GM12865 (cell line): ENCODE data around the gene RBMS1.

Source experiments
- DNase-seq: peaks from one replicate; pipeline ENCODE4 v3.0.0; 2010; ENCODE audit warnings: low read depth
- H3K4me3 ChIP-seq: 2 replicates; pipeline ENCODE4 v1.5.1; 2011; ENCODE audit warnings: mild to moderate bottlenecking, low read depth, low read length, control low read depth
- TF ChIP-seq, protein P1 (sequence below): IDR thresholded peaks from 2 replicates; pipeline ENCODE4 v1.5.1; 2011; ENCODE audit warnings: low read length, control low read depth, low read depth, inconsistent platforms; ENCODE audit not compliant: insufficient read depth; ENCODE audit errors: missing control alignments

RBMS1 gene

GRCh38 chr2:160513120-160513519, 19.5 kb upstream of the RBMS1 start:
- DNase-seq: no peak
- H3K4me3 ChIP-seq: no peak overlapping the region
- TF ChIP-seq, protein P1, sequence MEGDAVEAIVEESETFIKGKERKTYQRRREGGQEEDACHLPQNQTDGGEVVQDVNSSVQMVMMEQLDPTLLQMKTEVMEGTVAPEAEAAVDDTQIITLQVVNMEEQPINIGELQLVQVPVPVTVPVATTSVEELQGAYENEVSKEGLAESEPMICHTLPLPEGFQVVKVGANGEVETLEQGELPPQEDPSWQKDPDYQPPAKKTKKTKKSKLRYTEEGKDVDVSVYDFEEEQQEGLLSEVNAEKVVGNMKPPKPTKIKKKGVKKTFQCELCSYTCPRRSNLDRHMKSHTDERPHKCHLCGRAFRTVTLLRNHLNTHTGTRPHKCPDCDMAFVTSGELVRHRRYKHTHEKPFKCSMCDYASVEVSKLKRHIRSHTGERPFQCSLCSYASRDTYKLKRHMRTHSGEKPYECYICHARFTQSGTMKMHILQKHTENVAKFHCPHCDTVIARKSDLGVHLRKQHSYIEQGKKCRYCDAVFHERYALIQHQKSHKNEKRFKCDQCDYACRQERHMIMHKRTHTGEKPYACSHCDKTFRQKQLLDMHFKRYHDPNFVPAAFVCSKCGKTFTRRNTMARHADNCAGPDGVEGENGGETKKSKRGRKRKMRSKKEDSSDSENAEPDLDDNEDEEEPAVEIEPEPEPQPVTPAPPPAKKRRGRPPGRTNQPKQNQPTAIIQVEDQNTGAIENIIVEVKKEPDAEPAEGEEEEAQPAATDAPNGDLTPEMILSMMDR: no peak

DNA sequence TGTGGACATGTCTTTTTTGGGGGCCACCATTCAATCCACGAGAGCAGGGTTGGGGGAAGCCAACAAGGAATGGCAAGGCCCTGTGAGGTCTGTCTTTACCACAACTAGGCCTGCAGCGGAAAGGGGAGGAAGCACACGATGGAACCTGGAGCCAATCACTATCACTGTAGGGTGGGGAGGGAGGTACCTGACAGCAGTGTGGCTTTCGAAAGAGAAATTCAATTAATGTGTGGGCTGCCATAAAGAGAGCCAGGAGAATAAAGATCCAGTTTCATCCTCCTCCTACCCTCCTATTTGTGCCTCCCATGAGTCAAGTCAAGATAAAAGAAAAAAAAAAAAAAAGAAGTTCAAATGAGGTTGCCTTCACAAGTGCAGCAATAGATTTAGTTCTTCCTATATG, 18.9 kb upstream of the RBMS1 start:
- TF ChIP-seq, protein P1: no peak
- no peak overlapping the region for H3K4me3 ChIP-seq
- no peak for DNase-seq

DNA sequence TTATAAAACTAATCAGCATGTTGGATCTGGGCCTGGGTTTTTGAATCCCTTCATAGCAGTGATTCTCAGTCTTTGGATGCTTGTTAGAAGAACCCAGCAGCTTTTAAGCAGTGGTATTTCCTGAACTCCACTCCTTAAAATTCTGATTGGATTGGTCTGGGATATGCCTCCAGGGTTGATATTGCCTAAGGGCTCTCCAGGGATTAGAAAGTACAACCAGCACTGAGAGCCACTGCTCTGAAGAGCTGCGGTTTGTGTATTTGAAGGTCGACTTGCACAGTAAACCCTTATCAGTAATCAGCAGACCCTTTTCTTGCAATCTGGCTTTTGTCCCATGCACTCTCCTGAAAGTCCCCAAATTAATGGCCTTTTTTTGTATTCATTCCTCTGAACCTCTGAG, 17.0 kb upstream of the RBMS1 start:
- no peak overlapping the region for H3K4me3 ChIP-seq
- DNase-seq: no peak
- TF ChIP-seq, protein P1: no peak

- no peak overlapping the region for H3K4me3 ChIP-seq
- TF ChIP-seq, protein P1: no peak
- DNase-seq: no peak
Measured at GRCh38 chr2:160509016-160509415, 15.4 kb upstream of the RBMS1 start.

DNA sequence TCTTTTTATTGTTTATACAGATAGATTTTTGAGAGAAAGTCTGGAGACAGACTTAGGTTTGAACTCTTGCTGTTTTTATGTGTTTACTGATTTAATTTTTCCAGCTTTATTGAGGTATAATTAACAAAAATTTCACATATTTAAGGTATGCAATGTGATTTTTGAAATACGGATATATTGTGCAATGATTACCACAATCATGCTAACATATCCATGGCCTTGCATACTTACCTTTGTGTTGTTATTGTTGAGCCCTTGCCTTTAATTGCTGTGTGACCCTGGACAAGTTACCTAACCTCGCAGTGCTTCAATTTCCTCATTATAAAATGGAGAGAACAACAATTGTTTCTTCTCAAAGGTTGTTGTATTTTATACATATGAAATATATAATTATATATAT, 13.9 kb upstream of the RBMS1 start:
- TF ChIP-seq, protein P1: no peak
- H3K4me3 ChIP-seq: no peak overlapping the region
- DNase-seq: no peak

GRCh38 chr2:160507046-160507407, 13.4 kb upstream of the RBMS1 start:
- TF ChIP-seq, protein P1: no peak
- H3K4me3 ChIP-seq: no peak overlapping the region
- DNase-seq: no peak

GRCh38 chr2:160506371-160507045, 12.9 kb upstream of the RBMS1 start:
- no peak overlapping the region for H3K4me3 ChIP-seq
- DNase-seq: no peak
- TF ChIP-seq, protein P1: no peak
